HG03520 (cell line): ENCODE results near the gene NOTCH2NLA.
"Not testable (repeated sequence)": the region's sequence is repeated elsewhere in the genome, so short reads cannot be mapped to it uniquely, and the experiment has no call there.

Source experiments
- ATAC-seq: cut with Tn5 transposase; IDR thresholded peaks from one replicate; pipeline ENCODE4 v1.9.1; 2021; ENCODE audit warnings: mild to moderate bottlenecking, moderate library complexity; ENCODE audit not compliant: unreplicated experiment

NOTCH2NLA gene

GRCh38 chr1:146228710-146229477, at the start of gene NOTCH2NLA:
Gene NOTCH2NLA (minus strand): TSS chr1:146229021. CDS start chr1:146189337, 39,684 bp downstream.
- ATAC-seq: not testable (repeated sequence)

GRCh38 chr1:146278346-146278745, 49.5 kb upstream of the NOTCH2NLA start:
- peak; percentile 69 for ATAC-seq

- not testable (repeated sequence) for ATAC-seq
These were observed 48.3 kb upstream of the NOTCH2NLA start for GRCh38 chr1:146277087-146277486.

GRCh38 chr1:146274083-146274482, 45.3 kb upstream of the NOTCH2NLA start:
- not testable (repeated sequence) for ATAC-seq

- ATAC-seq: not testable (repeated sequence)
These were observed 44.4 kb upstream of the NOTCH2NLA start for GRCh38 chr1:146273194-146273593.

- not testable (repeated sequence) for ATAC-seq
These were observed 43.9 kb upstream of the NOTCH2NLA start for GRCh38 chr1:146272734-146273133.

- ATAC-seq: not testable (repeated sequence)
These were observed 43.2 kb upstream of the NOTCH2NLA start for GRCh38 chr1:146271977-146272376.

GRCh38 chr1:146270129-146270528, 41.3 kb upstream of the NOTCH2NLA start:
- ATAC-seq: not testable (repeated sequence)

- ATAC-seq: not testable (repeated sequence)
These were observed 37.4 kb upstream of the NOTCH2NLA start for GRCh38 chr1:146266179-146266748.

- not testable (repeated sequence) for ATAC-seq
These were observed 35.9 kb upstream of the NOTCH2NLA start for GRCh38 chr1:146264761-146265160.

GRCh38 chr1:146260006-146260730, 31.3 kb upstream of the NOTCH2NLA start:
- ATAC-seq: not testable (repeated sequence)

- ATAC-seq: not testable (repeated sequence)
These were observed 29.3 kb upstream of the NOTCH2NLA start for GRCh38 chr1:146257992-146258552.

GRCh38 chr1:146254569-146255197, 25.9 kb upstream of the NOTCH2NLA start:
- ATAC-seq: not testable (repeated sequence)

- not testable (repeated sequence) for ATAC-seq
These were observed 24.5 kb upstream of the NOTCH2NLA start for GRCh38 chr1:146253249-146253855.

- not testable (repeated sequence) for ATAC-seq
These were observed 22.7 kb upstream of the NOTCH2NLA start for GRCh38 chr1:146251523-146251922.

GRCh38 chr1:146248643-146249042, 19.8 kb upstream of the NOTCH2NLA start:
- not testable (repeated sequence) for ATAC-seq

- not testable (repeated sequence) for ATAC-seq
These were observed 7.8 kb upstream of the NOTCH2NLA start for GRCh38 chr1:146236626-146237025.

GRCh38 chr1:146236026-146236601, 7.3 kb upstream of the NOTCH2NLA start:
- ATAC-seq: not testable (repeated sequence)

- not testable (repeated sequence) for ATAC-seq
These were observed 608 bp downstream of the NOTCH2NLA start for GRCh38 chr1:146228144-146228682.
